HG03342 (cell line): ENCODE results near the gene PPIP5K2.
"Not testable (repeated sequence)": the region's sequence is repeated elsewhere in the genome, so short reads cannot be mapped to it uniquely, and the experiment has no call there.

Source experiments
- ATAC-seq: cut with Tn5 transposase; IDR thresholded peaks from one replicate; pipeline ENCODE4 v1.9.1; 2021; ENCODE audit warnings: mild to moderate bottlenecking, moderate library complexity; ENCODE audit not compliant: unreplicated experiment

PPIP5K2 gene

DNA sequence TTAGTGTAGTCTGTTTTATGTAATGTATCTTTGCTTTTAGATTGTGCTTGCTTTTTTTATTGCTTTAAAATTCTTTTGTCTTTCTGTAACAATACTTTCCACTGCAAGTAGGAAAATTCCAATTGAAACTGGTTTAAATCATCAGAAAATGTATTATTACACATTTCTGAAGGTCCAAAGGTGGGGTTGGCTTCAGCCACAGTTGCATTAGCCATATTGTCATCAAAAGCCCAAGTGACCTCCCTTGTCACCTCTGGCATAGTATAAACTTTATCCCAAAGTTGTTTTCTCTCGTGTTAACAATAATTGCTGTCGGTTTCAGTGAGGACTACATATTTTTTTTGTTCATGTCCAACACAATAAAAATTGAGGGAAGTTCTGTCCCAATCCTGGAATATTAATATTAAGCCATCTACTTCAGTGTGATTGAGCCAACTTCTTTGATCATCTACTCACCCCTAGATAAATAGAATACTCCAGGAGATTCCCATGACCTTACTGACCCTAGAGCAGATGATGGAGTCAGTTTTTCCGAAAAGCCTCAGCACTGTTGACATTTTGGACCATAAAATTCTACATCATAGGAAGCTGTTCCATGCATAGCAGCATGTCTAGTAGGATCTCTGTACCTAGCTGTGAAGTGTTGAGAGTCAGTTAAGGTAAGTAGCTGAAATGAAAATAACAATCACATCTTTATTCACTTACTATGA lies 86.0 kb downstream of the PPIP5K2 start:
- no peak for ATAC-seq

DNA sequence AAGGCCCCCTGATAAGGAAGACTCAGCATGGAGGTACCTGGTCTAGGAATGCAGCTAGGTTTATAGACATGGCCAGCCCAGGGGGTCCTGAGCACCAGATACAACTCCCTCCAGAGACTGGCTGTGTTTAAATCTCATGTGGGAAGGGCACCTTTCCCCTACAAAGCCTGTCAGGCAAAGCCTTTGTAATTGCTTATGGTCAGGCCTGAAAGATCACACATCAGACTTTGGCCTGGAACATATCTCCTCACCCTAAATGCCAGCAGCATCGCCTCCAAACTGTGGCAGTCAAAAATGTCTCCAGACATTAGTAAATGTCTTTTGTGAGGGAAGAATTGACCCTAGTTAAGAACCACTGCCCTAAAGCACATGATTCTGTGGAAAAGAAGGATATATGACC lies 86.9 kb downstream of the PPIP5K2 start:
- no peak for ATAC-seq

DNA sequence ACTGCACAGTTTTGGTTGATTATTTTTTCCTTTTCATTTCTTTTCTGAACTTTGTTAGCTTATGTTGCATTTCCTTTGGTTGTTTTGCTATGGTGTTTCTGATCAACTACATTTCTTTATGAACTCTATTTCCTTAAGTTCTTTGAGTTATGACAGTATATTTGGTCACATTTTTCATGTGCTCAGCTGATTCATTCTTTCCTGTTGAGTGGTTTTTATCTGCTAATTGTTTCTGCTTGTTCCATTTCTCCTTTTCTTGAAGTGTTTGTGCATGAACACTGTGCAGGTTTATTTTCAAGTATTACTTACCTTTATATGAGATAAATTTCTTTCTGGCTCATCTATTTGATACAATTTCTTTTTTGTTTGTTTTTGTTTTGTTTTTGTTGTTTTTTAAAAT lies 87.6 kb downstream of the PPIP5K2 start:
- ATAC-seq = no peak

DNA sequence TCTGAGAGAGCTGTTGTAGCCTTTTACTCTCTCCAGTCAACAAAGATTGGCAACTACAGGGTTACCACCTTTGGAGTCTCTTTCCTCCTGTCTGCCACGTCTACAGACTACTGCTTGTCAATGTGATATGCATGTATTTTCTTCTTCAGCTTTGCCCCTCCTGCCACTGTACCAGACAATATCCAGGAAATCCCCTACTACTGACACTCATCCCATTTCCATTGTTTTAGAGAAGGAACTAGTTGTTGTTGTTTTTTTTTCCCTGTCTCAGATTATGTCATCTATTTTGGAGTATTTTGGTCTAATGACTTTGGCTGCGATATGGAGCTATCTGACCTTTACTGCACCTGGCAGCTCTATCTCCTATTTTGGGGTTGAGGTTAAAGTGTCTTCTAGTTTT lies 88.4 kb downstream of the PPIP5K2 start:
- no peak for ATAC-seq

DNA sequence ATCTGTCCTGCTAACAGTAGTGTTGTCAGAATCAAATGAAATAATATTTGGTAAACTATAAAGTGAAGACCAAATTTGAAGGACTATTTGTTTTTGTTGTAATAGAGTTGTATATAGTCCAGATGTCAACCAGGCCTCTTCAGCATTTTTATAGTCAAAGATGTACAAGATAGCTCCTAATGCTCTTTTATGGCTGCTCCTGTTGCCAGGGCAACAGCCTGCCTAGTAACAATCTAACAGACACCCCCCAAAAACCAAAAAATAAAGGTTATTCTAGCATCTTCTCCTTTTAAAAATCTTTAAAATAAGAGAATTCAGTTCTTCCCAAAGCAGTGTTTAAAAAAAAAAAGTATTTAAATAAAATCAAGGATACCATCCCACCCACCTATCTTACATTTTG lies 89.0 kb downstream of the PPIP5K2 start:
- no peak for ATAC-seq

DNA sequence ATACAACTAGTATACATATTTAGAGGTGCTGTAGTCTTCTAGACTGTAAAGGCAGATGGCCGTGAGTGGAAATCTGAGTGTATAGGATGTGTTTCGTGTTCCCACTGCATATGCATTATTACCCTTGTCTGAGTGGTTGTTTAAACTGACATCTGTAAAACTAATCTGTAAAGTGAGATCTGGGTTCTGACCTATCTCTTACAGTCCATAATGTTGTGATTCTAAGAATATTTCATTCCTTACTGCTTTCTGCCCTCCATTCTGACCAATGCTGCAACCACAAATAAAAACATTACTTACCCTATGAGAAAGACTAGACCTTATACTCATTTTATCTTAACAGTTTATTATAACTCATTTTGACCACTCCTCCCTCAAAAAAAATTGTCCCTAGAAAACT lies 90.9 kb downstream of the PPIP5K2 start:
- no peak for ATAC-seq

DNA sequence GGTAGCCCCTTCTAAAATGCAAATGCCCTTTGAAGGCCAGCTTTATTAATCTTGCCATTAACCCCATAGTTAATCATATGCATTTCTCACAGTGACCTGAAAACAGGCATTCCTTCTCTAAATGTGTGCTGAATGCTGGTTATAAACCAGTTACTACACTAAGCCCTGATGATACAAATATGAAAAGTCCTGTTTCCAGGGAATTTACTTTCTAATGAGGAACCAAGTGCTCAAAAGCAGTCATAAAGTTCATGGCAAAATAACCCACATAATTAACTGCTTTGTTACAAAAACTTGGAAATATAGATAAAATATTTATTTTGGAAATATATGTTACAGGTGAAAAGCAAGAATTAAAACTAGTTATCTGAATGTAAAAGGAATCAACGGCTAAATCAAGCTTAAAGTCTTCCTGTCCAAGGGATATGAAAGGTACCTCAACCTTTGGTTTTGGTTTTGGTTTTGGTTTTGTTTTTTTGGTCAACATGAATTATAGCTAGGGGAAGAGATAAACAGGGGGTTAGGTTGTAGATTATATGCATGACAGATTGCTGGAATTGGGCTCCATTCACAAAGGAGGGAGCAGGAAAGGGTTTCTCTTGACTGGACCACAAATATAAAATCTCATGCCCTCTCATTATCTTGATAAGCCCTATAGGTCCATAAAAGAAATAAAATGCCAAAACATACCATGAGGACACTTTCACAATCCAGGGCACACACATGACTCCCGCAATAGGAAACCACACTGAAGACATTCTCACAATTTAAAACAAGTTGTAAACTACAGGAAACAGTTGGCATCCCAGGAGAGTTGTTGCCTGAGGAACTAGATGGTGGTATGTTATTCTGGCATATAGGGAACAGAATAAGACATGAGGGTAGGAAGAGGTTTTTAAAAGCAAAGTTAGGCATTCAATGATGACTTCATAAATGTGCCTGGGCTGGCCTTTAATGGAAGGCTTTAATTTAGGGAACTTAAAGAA lies 91.8 kb downstream of the PPIP5K2 start:
- peak; percentile 91 for ATAC-seq

DNA sequence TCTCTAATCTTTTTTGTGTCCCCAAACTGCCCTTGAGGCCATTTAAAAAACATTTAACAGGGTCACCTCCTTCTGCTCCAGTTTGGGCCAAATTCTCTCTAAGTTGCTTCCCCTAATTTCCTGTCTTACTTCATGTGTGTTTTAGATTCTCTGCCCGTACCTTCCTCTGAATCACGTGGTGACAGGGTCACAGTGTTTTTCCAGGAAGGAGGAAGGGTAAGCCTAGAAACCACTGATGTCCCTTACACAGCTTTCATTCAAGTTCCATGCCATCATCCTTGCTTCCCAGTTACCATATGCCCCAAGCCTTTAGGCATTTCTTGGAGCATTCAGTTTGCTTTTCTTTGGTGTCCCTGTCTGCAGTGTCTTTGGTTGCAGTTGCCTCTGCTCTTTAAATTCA lies 96.0 kb downstream of the PPIP5K2 start:
- no peak for ATAC-seq

DNA sequence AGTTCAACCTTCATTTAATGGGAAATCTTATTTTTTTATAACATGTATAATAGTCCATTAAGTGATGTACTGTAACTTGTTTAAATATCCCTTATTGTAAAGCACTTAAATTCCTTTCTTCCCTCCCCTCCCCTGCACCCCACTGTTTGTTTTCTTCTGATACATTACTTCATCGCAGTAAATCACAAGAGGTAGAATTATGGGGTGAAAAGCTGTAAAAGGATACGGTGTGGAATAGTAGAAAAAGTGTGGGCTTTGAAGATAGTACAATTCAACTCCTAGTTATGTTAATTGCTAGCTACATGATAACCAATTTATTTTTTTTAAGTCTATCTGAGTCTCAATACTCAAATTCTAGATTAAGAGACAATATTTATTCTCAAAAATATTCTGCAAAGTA lies 96.6 kb downstream of the PPIP5K2 start:
- no peak for ATAC-seq

DNA sequence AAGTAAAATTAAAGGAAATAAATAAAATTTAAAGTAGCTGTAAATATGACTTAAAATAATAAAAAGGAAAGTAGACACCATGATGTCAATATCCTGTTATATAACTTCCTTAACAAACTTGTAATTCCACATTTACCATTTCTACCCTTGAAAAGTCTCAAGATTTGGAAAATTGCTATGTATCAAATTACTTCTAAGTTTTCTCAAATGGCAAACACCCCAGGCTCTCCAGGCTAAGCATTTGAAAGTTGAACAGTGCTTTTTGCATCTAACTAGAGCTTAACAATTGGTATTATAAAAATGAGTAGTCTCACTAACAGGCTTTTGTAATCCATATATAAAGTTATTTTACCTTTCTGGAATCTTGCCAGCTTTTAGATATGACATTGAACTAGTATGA lies 97.0 kb downstream of the PPIP5K2 start:
- ATAC-seq = no peak

DNA sequence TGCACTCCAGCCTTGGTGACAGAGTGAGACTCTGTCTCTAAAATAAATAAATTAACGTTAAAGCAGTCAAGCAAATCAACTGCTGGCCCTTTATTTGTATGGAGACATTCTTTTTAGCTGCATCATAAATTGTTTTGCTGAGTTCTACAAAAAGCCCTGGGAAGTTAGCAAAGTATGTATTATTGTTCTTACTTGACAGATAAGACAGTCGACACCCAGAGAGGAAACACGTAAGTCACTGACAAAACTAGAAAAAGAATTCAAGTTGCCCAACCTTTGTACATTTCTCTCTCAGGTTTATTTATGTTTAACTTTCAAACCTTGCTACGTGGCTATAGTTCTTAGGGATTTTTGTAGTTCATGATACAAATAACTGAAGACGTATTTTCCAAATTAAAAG lies 98.1 kb downstream of the PPIP5K2 start:
- ATAC-seq = no peak

DNA sequence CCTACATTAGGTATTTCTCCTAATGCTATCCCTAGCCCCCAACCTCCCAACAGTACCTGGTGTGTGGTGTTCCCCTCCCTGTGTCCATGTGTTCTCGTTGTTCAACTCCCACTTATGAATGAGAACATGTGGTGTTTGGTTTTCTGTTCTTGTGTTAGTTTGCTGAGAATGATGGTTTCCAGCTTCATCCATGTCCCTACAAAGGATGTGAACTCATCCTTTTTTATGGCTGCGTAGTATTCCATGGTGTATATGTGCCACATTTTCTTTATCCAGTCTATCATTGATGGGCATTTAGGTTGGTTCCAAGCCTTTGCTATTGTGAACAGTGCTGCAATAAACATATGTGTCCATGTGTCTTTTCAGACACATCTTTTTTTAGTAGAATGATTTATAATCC lies 99.0 kb downstream of the PPIP5K2 start:
- not testable (repeated sequence) for ATAC-seq

DNA sequence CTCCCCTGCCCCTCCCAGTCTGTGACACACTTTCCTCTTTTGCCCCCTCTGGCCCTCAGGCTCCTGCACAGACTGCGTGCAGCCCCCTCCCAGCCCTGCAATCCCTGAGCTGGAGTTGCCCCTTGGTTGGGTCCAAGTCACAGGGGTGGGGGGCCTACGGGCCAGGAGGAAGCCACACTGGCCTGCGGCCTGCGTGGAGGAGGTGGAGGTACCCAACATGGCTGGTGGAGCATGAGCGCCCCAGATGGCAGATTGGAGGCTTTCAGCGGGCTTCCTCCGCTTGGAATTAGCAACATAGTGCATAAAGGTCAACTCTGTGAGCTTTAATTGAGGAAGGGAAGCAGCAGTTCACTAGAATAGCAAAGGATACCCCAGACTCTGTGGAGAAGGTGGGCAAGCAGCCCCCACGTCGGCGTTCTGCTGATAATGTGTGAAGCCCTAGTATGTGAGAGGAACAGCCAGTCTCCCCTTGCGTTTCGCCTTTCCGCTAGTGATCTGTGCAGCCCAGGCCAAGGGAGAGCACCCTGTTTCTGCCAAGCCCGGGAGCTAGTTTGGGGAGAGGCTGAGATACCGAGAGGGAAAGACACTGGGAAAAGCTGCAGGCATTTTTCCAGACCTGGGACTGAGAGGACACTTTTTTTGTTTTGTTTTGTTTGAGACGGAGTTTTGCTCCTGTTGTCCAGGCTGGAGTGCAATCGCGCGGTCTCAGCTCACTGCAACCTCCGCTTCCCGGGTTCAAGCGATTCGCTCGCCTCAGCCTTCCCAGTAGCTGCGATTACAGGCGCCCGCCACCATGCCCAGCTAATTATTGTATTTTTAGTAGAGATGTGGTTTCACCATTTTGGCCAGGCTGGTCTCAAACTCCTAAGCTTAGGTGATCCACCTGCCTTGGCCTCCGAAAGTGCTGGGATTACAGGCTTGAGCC lies 103.2 kb downstream of the PPIP5K2 start:
- no peak for ATAC-seq

DNA sequence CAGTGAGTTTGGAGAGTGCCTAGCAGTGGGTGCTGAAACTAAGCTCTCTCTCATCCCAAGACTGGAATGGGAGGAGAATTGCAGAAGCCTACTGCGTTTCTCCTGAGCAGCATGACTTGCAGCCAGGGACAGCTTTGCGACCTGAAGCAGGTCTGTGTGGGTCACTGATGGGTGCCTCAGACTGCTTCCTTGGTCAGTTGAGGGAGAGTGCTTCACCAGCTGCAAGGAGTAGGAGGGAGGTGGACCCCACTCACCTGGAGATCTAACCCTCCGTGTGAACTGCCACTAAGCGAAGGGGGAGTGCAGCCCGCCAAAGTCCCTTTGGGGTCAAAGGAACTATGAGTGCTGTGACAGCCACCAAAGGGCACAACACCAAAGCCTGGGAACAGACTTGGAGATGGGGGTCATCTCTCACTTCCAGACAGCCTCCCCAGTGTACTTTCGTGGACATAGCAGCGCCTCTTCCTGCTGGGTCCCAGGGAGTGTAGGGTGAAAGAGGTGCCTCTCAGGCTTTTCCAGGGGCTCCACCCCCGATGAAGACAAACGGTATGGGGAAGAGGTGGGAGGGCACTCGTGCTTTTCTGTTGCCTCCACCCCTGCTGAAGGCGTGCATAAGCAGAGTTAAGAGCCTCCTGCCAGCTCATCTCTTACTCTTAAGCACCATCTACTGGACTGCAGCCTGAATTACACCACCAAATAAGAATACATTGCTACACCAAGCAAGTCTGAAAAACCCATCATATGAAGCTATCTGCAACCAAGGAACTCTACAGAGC lies 104.2 kb downstream of the PPIP5K2 start:
- peak; percentile 95 for ATAC-seq

DNA sequence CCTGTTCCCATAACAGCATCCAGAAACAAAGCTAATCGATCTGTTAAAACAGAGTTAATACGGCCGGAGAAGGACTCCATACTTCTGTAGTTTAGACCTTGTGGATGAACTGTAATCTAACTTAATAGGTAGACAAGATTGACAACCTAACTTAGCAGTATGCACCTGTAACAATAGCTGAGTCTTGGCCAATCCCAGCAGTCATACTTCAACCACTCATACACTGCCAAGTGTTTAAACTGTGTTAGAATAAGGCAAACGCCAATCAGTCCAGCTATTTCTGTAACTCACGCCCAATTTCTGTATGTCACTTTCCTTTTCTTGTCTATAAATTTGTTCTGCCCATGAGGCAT lies 104.8 kb downstream of the PPIP5K2 start:
- no peak for ATAC-seq

DNA sequence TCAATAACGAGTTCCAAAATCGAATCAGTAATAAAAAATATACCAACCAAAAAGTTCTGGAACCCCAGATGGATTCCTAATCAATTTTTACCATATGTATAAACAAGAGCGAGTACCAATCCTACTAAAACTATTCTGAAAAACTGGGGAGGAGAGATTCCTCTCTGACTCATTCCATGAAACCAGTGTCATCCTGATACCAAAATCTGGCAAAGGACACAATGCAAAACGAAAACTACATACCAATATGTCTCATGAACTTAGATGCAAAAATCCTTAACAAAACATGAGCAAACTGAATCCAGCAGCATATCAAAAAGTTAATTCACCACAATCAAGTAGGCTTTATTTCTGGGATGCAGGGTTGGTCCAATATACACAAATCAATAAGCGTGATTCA lies 108.0 kb downstream of the PPIP5K2 start:
- no peak for ATAC-seq

DNA sequence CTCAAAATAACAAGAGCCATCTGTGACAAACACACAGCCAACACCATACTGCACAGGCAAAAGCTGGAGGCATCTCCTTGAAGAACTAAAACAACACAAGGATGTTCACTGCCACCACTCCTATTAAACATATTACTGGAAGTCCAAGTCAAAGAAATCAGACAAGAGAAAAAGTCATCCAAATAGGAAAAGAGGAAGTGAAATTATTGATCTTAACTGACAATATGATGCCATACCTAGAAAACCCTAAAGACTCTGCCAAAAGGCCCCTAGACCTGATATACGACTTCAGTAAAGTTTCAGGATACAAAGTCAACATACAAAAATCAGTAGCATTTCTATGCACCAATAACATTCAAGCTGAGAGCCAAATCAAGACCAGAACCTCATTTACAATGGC lies 108.5 kb downstream of the PPIP5K2 start:
- no peak for ATAC-seq

DNA sequence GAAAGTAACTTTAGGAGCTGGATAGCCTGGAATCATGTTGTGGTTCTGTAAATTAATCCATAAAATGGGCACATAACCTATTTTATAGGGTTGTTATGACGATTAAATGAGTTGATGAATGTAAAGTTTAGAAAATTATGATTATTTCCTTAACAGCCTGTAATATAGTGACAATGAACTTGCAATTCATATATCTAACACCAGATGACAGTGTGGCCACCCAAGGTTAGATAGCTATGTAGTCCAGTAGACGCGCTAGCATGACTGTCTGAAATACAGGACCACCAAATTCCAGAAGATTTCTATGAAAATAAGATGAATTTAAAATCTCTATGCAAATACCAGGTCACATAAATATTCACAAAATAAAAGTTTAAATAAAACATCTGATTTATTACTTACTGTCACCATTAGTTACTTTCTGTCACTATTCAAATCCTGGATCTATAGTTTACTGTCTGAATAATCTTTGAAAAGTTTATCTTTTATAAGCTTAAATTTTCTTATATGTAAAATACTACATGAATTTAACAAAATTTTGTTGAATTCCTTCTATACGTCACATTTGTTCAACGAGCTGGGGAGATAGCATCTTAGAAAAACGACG lies 112.4 kb downstream of the PPIP5K2 start:
- peak; percentile 91 for ATAC-seq

DNA sequence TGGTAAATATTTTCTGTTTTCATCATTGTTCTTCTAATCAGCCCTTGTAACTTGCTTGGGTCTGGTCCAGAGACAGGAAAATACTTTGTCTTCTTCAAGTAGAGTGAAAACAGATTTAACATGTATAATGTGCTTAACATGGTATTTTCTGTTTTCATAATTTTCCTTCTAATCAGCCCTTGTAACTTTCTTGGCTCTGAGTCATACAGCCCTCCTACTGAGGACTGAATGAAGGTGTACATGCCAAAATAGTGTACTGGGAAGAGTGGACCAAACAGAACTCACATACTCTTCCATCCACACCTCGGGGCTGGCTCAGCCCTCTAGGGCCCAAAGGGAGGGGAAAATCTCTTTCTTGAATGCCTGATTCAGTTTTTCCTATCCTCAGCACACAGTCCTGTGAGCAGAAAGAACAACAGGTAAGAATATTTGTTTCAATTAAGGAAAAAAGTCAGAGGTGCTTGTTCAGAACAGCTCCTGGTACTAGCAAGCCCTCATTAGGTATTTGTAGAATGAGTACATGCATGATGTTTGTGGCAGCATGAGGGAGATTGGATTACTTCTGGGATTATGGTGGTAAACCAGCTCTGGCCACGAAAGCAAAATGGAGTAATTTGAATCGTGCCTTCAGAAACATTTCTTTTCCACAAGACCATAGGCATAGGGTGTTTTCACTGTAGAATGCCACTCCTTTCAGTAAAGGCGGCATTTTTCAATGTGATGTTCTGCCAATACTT lies 114.3 kb downstream of the PPIP5K2 start:
- ATAC-seq = no peak
